CMK (cell line): ENCODE measurements around the gene ERC1.
"Not testable (repeated sequence)": the region's sequence is repeated elsewhere in the genome, so short reads cannot be mapped to it uniquely, and the experiment has no call there.

Experiments
- DNase-seq: peaks from one replicate; pipeline ENCODE4 v3.0.0-alpha.2; 2010; ENCODE audit warnings: low read depth

Gene ERC1

DNA sequence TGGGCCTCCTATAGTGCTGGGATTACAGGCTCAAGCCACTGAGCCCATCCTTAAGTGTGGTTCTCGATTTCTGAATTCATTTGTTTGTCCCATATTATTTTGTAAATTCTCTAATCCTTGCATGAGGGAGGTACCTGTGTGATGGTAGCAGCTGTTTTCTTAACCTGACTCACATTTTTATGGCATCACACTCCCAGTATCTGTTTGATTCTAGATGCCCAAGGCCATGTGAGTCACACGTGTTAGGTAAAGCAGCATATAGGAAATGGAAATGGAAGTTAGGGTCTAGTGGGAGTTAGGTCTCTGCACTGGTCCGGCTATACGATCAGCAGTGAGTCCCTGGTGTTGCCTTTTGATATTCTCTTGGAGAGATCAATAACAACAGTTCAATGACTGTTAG is 198.1 kb downstream of the ERC1 start:
- no peak for DNase-seq

DNA sequence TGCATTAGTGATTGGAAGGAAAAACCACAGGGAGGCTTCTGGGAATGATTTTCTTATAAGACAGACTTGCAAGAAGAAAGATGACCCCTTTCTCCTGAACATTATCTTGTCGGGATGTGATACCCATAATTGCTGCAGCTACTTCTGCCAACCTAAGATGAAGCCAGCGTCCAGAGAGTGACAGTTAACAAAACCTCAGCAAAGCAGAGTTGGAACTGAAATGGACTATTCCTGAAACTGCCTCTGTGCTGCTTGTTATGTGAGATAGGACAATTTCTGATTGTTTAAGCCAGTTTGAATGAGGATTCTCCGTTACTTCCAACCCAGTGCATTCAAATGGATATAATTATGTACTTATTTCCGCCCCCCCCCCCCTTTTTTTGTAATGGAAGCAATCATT is 204.5 kb downstream of the ERC1 start:
- DNase-seq: no peak

DNA sequence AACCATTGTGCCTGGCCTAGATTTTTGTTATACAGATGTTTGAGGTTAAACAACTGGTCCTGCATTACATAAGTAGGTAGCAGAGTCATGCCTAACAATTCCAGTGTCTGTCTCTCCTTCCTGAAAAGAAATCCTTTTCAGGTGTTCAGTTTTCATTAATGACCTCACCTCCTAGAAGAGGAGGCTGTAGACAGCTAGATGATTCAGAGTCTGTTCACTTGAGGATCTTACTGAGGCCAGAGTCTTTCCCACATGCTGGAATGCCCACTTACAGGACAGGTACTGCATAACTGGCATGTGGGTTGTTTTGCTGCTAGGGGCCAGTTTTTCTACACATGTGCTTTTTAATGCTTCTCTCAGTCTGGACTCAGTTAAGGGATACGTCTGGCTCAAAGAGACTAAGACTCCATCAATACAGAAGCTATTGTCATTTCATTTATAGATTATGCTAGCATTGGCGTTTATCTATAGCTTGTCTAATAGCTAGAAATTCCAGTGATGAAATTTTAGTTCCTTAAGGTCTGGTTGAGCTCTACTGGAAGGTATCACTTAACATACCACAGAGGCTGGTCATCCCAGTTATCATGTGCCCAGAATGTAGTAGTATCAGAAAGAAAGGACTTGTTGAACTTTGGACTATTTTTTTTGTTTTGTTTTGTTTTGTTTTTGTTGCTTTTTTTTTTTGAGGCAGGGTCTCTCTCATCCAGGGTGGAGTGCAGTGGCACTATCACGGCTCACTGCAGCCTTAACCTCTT is 206.4 kb downstream of the ERC1 start:
- no peak for DNase-seq

DNA sequence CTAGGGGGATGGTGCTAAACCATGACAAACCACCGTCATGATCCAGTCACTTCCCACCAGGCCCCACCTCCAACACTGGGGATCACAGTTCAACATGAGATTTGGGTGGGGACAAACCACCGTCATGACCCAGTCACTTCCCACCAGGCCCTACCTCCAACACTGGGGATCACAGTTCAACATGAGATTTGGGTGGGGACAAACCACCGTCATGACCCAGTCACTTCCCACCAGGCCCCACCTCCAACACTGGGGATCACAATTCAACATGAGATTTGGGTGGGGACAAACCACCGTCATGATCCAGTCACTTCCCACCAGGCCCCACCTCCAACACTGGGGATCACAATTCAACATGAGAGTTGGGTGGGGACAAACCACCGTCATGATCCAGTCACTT is 207.8 kb downstream of the ERC1 start:
- DNase-seq: not testable (repeated sequence)

DNA sequence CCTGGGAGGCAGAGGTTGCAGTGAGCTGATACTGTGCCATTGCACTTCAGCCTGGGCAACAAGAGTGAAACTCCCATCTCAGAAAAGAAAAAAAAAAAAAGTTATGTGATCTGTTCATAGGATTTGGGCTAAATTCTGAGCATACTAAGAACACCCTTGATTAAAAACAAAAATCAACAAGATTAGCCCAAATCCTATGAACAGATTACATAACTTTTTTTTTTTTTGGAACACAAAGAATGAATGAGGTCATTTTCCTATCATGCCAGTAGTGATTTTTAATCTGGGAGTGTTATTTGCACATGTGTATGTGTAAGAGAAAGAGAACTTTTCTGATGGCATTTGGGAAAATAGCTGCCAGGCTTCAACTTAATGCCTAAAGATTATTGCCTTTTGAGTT is 208.7 kb downstream of the ERC1 start:
- no peak for DNase-seq

DNA sequence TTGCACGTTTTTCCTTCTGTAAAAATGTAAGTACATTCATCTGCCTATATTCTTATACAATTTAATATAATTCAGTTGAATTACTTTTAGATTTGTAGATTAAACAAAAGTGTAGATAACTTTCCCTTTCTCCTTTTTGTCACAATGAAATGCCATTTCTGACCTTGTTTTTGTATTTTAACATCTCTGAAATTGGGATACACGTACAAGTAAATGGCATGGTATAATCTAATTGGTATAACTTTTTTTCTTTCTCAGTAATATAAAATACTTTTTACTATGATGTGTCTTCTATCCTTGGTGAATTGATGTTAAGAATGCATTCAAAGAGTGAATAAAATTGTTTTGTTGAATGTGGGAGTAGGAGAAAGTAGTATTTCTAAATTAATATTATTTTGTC is 210.0 kb downstream of the ERC1 start:
- no peak for DNase-seq

DNA sequence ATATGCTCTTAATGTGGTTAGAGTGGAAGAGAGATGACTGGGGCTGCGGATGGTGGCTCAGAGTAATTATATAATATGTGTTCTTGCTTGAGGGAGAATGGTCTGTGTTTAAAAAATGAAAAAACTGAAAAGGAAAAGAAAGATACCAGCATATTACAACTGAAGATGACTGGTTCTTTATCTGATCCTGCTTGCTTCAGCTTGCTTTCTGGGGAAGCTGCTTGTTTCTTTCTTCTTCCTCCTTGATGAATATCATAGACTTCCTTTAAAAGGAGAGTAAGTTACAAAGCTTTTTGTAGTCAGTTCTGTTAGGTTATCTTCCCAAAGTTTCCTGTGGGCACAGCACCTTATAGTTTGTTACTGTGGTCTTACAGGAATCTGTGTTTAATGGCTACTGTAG is 210.9 kb downstream of the ERC1 start:
- DNase-seq: no peak

DNA sequence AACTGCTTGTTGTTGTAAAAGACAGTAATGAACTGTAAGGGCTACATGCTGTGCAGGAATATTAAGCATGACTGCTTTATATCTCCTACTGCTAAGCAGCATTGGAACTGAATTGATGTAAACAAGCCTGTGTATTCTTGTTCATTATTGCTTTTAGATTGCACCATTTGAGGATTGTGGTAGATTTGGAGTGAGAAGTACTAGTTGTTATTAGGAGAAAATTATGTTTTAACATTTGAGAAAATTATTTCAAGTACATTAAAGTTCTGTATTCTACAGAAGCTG is 212.7 kb downstream of the ERC1 start:
- no peak for DNase-seq

DNA sequence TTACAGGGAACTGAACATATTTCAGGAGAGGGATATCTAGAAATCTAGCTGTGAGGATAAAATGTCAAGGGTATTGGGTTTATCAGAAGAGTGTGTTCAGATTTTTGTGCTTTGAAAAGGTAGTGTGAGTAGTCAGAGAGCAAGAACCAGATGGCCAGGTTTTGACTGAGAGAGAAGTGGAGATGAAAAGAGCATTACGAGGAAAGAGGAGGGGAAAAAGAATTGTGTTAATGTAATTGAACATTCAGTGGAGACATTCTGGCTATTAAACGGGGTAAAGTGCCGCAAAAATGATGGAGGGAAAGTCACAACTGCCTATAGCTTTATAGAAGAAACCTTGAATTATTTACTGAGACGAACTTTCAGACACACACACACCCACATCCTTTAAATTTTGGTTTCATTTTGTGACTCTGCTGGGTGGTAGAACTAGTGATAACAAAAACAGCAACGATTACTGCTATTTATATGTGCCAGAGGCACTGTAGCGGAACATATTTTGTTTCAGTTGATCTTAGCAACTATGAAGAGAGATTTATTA is 213.6 kb downstream of the ERC1 start:
- DNase-seq: no peak

DNA sequence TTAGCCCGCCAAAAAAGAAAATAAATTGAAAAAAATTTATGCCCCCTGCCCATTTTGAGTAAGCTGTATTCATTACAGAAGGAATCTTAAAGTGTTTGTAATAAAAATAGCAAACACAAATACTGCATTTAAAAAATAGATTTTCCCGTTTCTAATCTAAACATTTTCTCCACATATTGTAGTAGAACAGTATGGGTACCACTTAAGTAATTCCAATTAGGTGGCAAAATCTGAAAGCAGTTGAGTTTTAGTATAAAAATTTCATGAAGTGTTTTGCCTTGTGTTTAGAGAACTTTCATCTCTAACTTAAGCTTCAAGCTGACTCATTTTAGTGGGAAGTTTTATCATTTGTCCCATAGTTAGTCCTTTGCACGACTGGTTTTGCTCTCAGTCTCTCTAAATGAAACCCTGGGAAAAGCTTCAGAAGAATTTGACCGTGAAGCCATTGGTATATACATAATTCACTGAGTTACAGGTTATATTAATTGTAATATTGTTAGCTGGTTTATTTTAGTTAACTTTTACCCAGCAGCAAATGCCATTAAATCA is 214.6 kb downstream of the ERC1 start:
- no peak for DNase-seq

DNA sequence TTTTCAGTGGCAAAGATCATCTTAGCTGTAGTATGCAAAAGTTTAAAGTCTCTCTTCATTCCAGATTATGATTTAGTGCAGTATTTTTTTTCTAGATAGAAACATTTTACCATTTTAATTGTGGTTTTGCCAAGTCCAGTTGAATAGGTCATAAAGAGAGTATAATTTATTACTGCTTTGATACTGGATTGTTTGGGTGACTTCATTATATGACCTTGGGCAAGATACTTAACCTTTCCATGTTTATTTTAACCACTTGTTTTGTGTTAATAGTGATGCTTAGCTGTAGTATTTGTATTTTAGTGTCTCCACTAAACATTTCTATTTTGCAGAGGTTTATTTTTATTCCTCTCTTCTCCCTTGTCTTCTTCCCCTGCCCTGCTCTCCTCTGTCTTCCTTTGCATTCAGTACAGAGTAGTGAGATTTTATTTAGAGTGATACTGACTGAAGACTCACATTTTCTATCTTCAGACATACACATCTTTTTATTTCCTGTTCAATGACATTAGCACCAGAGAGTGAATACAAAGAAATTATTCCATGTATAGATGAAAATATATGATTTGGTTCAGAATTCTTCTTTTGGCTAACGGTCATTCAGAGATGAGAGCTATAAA is 215.2 kb downstream of the ERC1 start:
- DNase-seq: no peak

DNA sequence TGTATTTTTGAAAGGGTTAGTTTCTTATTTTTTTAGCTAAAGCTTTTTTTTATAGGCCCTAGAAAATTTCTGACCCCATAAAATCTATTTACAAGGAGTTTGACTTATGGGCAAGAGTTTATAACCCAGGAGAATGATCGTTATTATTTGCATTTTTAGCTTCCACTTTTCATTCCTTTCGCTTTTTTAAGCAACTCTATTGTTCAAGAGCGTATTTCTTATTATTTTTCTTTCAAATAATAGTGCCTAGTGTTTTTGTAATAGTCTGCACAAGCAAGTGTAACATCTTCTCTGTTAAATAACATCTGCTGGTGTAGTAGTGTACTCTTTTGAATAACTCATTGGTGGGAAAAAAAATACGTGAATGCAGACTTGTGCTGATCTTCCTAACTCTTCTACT is 216.3 kb downstream of the ERC1 start:
- DNase-seq: no peak

DNA sequence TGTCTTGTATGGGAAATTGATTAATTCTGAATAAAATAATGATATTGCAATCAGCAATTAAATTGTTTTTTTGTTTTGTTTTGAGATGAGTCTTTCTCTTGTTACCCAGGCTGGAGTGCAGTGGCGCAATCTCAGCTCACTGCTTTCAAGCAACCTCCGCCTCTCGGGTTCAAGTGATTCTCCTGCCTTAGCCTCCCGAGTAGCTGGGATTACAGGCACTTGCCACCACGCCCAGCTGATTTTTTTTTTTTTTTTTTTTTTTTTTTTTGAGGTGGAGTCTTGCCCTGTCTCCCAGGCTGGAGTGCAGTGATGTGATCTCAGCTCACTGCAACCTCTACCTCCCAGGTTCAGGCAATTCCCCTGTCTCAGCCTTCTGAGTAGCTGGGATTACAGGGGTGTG is 217.7 kb downstream of the ERC1 start:
- not testable (repeated sequence) for DNase-seq

DNA sequence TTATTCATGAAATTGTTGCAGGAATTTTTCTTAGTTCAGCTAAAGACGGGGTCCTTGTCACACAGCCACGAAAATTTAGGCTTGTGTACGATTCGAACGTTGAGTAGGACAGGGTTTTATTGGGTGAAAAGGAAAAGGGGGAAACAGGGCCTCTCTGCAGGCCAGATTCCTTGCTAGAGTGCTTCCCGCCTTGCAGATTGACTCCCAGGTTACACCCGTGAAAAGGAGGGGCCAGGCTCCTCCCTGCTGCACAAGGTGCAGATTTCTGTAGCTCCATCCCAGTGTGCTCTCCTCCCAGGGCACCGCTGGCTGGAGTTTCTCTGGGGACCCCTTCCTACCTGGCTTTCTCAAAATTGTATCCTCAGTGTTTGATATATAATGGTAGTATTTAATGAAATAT is 221.5 kb downstream of the ERC1 start:
- DNase-seq: no peak

DNA sequence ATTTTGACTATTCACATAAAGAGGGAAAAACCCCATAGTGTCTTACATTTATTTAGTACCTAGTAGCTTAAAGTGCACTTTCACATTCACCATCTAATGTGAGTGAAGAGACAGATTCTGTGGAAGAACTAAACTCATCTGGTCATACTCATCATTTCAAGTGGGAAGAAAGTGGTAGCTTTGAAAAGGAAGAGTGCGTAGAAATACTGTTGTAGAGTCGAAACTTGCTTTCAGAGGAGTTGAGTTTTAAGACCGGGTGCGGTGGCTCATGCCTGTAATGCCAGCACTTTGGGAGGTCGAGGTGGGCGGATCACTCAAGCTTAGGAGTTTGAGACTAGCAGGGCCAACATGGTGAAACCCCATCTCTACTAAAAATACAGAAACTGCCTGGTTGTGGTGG is 222.2 kb downstream of the ERC1 start:
- no peak for DNase-seq

DNA sequence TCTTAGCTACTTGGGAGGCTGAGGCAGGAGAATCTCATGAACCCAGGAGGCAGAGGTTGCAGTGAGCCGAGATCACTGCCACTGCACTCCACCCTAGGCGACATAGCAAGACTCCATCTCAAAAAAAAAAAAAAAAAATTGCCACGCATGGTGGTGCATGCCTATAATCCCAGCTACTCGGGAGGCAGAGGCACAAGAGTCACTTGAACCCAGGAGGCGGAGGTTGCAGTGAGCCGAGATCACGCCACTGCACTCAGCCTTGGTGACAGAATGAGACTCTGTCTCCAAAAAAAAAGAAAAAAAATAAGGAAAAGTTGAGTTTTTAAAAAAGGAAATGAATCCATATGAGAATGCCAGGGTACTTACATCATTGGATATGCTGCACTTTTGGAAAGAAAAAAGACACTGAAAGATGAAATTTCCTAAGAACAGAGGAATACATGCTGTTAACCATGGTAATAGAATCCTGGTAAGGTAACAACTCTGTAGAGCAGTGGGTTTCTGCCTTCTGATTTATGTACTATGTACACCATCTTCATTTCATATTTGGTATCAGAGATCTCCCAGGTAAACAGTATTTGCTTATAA is 222.7 kb downstream of the ERC1 start:
- DNase-seq: no peak

DNA sequence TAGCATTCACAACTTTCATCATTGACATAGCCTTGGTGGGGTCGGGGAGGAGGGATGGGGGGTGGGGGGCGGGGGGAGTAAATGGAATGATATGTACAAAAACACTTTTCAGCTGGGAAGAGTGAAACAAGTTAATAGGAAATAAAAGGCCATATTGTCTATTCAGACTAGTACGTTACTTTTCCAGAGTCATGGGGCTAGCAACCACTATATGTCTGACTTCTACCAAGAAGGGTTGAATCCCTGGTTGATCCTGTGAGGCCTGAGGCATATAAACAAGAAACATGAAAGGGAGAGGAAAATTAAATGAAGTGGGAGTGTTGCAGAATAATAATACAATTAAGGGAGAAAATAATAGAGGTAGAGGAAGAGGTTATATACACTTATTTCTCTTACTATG is 225.5 kb downstream of the ERC1 start:
- no peak for DNase-seq

DNA sequence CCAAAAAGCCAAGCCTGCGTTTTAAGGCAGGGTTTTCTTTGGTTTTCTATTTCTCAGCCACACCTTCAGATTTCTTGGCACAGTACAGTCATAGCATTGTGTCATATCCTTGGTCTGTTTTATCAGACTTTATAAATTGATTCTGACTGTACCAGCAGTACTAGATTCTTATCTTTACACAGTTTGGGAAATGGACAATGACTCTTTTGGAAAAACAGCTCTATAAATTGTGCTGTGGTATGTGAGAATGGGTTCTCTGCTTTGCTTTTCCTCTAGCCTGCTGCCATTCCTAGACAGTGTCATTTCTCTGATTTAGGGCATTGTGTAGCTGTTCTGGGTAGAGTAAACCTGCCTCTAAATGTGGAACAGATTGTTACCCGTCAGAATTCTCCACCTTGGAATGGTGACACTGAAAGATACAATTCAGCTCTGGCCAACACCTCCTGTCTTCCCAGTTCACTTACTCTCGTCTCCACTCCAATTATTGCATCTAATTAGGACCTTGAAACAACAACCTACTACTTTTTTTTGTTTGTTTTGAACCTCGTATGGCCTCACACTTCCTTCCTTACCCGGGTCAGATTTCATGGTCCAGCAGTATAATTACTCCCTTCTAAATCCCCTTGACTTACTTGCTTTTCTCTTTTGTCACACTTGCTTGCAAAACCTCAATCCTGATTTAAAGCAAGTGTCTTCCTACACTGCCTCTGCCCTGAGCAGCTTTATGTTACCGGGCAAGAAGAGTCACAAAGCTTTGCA is 226.3 kb downstream of the ERC1 start:
- no peak for DNase-seq

DNA sequence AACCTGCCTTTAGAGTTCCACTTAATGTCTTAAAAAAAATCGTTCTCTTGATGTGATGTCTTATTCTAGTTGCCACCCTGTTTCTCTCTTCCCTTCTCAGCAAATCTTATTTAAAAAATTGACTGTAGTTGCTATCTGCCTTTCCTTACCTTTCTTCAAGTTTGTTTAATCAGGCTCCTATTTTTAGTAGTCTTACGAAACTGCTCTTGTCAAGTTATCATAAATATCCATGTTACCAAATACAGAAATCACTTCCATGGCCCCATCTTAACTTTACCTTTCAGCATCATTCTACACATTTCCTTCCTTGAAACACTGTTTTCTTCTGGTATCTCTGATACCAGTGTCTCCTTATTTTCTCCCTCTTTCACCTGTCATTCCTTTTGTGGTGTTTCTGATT is 227.3 kb downstream of the ERC1 start:
- DNase-seq: no peak

DNA sequence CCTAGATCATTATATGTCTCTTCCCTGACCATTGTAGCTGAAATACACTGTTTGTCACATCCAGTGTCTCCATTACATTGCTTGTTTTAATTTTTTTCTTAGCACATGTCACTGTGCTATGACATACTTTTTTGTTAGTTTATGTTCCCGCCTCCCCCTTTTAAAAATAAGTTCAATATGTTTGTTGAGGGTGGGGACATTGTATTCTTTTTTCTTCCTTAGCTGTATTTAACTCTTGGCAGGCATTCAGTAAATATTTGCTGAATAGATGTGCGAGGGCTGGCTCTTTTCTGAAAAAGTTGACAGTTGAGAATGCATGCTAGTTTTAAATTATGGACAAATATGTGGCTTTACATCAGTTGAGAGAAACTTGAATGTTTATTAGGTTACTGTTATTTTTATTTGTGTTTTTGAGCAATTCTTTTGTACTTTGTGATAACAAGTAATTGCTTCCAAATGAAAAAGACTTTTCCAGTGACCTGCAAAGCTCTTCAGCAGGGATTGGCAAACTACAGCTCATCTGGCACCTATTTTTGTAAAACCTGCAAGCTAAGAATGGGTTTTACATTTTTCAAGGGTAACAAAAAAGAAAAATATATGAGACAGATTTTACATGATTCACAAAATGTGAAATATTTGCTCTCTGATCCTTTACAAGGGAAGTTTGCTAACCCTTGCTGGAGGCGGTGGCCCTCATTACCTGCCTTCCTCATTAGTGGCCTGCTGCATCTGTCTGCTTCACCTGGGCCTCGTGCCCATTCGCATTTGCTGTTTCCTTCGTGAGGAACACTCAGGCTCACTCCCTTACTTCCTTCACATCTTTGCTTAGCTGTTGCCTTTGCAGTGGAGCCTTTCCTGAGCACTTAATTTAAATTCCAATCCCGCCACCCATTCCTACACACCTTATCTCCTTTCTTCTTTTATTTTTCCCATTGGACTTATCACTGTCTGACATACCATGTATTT is 229.4 kb downstream of the ERC1 start:
- no peak for DNase-seq

DNA sequence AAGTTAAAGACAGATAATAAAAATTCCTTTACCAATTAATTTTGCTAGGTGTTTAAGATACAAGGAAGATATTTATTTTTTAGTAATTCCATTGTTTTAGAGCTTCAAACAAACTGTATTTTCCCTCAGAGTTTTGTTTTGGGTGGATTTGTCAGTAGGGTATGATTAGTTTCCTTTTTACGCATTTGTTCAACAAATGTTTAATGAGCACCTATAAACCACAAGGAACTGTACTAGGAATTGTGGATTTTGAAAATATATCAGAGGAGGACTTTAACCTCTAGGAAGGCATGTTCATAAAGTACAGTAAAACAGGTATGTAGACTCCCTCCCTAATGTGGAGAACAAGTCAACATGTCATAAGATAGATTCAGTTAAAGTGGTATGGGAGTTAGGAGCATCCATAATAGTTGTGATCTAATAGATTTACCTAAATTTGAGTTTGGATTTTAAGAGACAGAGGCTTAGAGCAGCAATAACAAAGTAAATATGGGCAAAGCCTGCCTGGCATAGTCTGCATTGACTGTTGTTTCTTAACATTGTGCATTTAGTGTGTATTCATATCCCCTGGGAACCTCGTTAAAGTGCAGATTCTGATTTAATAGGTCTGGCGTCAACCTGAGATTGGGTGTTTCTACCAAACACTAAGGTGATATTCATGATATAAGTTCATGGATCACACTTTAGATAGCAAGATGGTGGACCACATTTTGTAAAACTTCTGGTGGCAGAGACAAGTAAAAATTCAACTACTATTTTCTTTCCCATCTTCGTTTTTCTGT is 232.0 kb downstream of the ERC1 start:
- no peak for DNase-seq
